ENCODE data around the gene NPDC1.

Gene NPDC1, protein sequence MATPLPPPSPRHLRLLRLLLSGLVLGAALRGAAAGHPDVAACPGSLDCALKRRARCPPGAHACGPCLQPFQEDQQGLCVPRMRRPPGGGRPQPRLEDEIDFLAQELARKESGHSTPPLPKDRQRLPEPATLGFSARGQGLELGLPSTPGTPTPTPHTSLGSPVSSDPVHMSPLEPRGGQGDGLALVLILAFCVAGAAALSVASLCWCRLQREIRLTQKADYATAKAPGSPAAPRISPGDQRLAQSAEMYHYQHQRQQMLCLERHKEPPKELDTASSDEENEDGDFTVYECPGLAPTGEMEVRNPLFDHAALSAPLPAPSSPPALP

GRCh38 chr9:137046088-137046787 is at the start of gene NPDC1:
Gene NPDC1 (minus strand): TSS chr9:137046177. CDS start chr9:137045989, 188 bp downstream.
- DNase-seq = peak; percentile 73

- DNase-seq = no peak
Observed at GRCh38 chr9:137089232-137089947, 43.4 kb upstream of the NPDC1 start.

- no peak for DNase-seq
Observed at GRCh38 chr9:137088121-137088520, 42.1 kb upstream of the NPDC1 start.

GRCh38 chr9:137087409-137087925 is 41.5 kb upstream of the NPDC1 start:
- DNase-seq = no peak

- DNase-seq = peak; percentile 96
Observed at GRCh38 chr9:137086531-137087408, 40.8 kb upstream of the NPDC1 start, which contains the start of gene MAN1B1. Gene MAN1B1 (plus strand): TSS chr9:137086985. CDS start chr9:137087000, 15 bp downstream.

DNA sequence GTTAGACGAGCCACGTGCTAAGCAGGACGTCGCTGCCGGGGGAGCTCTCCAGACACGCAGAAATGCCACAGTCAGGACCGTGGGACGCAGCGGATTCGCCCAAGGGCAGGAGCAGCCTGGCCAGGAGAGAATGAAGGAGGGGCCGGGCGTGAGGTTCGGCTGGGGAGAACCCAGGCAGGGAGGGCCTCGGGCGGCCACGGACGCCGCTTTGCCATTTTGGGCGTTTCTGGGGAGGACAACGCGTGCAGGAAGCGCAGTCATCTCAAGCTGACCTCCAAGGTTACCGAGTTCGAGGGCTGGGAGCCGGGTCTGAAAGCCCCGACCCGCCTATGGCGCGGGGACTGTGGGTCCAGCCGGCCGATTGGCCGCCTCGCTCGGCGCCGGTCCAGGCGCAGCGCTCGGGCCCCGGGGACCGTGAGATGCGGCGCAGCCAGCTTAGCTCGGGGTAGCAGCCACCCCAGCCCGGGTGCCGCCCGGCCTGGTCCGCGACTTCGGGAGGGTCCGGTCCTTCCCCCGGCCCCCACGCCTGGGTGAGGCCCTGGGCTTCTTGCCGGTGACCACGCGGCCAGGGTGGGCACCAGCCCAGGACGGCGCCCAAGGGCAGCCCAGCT is 40.0 kb upstream of the NPDC1 start:
- no peak for DNase-seq

DNA sequence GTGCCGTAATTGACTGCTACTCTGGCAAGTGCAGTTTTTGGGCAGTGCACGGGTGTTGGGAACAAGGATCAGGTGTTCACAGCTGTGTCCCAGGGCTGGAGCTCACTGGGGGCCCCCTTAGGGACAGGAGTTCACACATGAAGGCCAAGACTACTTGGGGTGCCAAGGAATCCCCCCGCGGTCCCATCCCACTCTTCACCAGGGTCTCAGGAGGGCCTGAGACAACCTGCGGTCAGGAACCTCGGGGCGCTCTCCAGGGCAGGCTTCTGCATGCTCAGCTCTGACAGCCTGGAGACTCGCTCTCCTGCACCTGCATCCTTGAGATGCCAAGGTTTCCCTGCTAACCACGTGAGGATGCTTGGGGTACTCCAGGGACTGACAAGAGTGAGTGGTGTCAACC is 38.5 kb upstream of the NPDC1 start:
- DNase-seq = no peak

GRCh38 chr9:137083394-137084004 is 37.5 kb upstream of the NPDC1 start:
- DNase-seq = no peak

DNA sequence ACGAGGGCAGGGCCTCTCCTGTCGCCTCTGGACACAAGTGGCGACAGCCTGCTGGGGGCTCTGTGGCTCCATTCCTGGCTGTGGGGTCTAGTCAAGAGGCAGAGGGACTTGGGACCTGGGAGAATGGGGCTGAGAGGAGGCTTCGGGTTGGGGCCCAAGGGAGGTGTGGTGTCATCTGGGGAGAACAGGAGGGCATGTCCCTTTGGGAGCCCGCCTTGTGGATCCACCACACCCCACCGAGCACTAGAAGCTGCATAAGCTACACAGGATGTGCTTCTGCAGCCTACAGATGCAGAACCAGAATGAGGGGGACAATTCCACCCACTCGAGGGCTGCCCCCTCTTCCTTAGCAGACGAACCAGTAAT is 36.9 kb upstream of the NPDC1 start:
- no peak for DNase-seq

DNA sequence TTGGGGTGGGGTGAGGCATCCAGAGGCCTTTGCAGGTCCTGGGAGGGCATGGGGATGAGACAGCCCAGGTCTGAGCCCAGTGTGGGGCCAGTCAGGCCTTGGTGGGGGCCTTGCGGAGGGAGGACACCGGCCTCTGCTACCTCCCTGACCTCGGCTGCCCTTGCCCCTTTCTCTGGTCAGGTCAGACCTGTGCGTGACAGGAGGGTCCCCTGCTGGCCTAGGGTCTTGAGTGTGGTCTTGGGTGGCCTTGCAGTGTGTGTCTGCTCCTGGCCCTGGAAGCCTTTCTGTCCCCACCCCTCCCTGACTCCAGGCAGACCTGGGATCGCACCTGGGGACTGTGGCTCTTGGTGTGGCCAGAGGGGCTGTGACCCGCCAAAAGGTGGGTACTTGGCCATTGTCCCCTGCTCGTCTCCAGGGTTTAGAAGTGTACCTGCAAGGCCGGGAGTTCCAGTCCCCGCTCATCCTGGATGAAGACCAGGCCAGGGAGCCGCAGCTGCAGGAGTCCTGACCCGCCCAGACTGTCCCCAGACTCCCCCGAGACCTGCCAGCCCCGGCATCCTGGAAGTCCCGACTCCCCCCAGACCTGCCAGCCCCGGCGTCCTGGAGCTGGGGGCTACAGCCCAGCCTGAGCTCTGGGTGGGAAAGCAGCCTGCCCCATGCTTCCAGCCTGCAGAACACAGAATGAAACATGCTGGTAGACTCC is 36.4 kb upstream of the NPDC1 start:
- no peak for DNase-seq

- DNase-seq = no peak
Observed at GRCh38 chr9:137080260-137081122, 34.5 kb upstream of the NPDC1 start.

DNA sequence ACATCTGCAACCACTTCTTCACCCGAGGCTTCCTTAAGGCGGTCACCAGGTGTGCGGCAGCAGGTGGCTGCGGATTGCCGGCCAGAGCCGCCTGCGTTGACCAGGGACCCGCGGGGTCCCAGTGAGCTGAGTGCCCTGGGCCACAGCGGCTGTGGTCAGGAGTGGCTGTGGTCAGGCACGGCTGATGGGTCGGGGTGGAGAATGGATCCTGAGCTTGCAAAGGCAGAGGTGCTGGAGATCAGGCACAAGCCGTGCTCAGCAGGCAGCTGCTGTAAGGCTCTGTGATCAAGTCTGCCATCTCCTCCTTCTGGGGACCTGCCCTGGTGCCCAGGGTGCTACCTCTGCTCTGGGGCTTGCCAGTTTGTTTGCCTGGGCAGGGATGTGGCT is 33.4 kb upstream of the NPDC1 start:
- no peak for DNase-seq

DNA sequence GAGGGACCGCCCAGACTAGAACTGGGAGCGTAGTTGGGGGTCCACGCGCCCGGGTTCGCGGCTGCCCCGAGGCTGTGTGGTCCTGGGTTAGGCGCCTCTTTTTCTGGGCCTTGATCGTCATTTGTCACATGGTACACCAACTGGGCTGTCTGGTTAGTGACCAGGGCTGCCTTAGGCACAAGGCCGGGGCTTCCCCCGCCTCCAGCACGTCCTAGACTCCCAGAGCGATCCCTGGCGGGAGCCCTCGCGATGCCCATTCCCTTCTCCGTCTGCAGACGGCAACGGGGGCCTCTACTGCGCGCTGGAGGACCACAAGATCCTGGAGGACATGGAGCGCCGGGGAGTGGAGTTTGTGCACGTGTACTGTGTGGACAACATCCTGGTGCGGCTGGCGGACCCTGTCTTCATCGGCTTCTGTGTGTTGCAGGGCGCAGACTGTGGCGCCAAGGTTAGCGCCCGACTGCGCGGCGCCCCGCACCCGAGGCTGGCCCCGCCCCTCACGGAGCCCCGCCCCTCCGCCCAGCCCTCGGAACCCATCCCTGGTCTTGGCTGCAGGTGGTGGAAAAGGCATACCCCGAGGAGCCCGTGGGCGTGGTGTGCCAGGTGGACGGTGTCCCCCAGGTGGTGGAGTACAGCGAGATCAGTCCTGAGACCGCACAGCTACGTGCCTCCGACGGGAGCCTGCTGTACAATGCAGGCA is 32.9 kb upstream of the NPDC1 start:
- no peak for DNase-seq

DNA sequence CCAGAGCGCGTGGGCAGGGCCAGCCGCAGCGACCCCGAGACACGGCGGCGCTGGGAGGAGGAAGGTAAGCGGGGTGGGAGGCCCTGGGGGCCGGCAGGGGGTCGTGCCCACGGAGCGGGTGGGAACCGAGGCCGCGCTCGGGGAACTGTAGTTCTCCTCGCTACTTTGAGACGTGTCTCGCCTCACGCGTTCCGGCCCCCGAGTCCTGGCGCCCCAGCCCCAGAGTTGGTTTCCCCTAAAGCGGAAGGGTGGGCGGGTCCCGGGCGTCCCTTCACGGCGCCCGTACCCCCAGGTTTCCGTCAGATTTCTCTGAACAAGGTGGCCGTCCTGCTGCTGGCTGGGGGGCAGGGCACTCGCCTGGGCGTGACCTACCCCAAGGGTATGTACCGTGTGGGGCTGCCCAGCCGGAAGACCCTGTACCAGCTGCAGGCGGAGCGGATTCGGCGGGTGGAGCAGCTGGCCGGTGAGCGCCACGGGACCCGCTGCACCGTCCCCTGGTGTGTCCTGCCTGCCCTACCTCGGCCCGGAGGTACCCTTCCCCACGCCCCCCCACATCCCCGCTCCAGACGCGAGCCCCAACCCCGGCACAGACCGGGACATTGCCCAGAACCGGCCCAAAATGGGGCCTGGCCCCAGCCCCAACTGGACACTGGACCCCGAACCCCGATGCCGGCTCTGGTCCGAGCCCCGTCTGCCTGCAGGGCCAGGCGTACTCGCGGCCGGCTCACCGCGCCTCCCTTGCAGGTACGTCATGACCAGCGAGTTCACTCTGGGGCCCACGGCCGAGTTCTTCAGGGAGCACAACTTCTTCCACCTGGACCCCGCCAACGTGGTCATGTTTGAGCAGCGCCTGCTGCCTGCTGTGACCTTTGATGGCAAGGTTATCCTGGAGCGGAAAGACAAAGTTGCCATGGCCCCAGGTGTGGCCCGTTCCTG is 32.0 kb upstream of the NPDC1 start:
- DNase-seq = no peak

DNA sequence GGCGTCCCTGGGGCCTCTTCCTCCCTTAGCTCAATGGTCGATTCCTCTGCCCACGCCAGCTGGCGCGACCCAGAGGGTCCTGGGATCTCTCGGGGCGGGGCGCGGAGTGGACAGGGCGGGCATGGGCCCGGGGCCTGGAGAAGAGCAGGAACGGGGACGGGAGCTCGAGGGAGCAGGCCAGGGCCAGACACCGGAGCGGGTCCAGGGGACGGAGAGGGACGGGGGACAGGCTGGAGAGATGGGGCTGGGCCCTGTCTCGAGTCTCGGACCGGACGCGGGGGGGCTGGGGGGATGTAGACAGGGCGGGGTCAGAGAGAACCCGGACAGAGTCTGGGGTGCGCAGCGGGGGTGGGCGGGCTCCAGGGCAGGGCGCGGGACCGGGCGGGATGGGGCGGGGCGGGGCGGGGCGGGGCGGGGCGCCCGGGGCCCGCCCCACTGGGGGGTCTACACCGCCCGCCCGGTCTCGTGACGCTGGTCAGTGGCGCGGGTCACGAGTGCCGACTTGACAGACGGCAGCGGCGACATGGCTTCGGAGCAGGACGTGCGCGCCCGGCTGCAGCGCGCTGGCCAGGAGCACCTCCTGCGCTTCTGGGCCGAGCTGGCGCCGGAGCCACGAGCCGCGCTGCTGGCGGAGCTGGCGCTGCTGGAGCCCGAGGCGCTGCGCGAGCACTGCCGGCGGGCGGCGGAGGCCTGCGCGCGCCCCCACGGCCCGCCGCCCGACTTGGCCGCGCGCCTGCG is 31.2 kb upstream of the NPDC1 start, which contains the start of gene UAP1L1:
TSS of gene UAP1L1 (plus strand) at position 508 of the 738 bp plus-strand sequence. CDS start at position 524, 16 bp downstream.
- no peak for DNase-seq

- DNase-seq = no peak
Observed at GRCh38 chr9:137076636-137077009, 30.6 kb upstream of the NPDC1 start.

- no peak for DNase-seq
Observed at GRCh38 chr9:137075275-137075775, 29.3 kb upstream of the NPDC1 start.
